Measurements from ENCODE around the gene GCA. TPM values are rescaled to one million over a fixed set of nuclear protein-coding genes. Genes with fewer than 3 reads are reported as not detected.
A peak's percentile ranks its signal among the peaks of the same experiment; 100 is the strongest.

Gene GCA
- polyA plus RNA-seq, 1 donor: 37.7 TPM

- no CpG with 5 or more reads among the region's 5 CpGs for WGBS (ENCODE audit: insufficient coverage, low lambda C conversion rate)
- no peaks in the 10 kb centered on the region for H3K36me3 ChIP-seq (ENCODE audit: control insufficient read depth, insufficient read depth, low read length)
- H3K9me3 ChIP-seq (ENCODE audit: control insufficient read depth, low read depth, low read length): peaks cover 3% of the 10 kb centered on the region
- peaks cover 14% of the 10 kb centered on the region for H3K4me1 ChIP-seq (ENCODE audit: control insufficient read depth, insufficient read depth, low read length)
- DNase-seq: no peak
- no peak overlapping the region for H3K27ac ChIP-seq (ENCODE audit: low read length)
- H3K4me3 ChIP-seq (ENCODE audit: low read length): no peak overlapping the region
- no peaks in the 10 kb centered on the region for H3K27me3 ChIP-seq (ENCODE audit: control insufficient read depth, insufficient read depth, low read length)
Measured at GRCh38 chr2:162327134-162327769, 16.7 kb upstream of the GCA start.

- Histone ChIP-seq H3K4me1 (ENCODE audit: control insufficient read depth, insufficient read depth, low read length) (peaks cover 14% of the 10 kb centered on the region), H3K4me3 (ENCODE audit: low read length) (no peak overlapping the region), H3K27me3 (ENCODE audit: control insufficient read depth, insufficient read depth, low read length) (no peaks in the 10 kb centered on the region), H3K9me3 (ENCODE audit: control insufficient read depth, low read depth, low read length) (peaks cover 3% of the 10 kb centered on the region), H3K36me3 (ENCODE audit: control insufficient read depth, insufficient read depth, low read length) (no peaks in the 10 kb centered on the region), H3K27ac (ENCODE audit: low read length) (no peak overlapping the region)
- no CpG with 5 or more reads among the region's 15 CpGs for WGBS (ENCODE audit: insufficient coverage, low lambda C conversion rate)
- DNase-seq: no peak
Measured at GRCh38 chr2:162327806-162328205, 16.1 kb upstream of the GCA start.

- Histone ChIP-seq H3K27ac (ENCODE audit: low read length) (no peak overlapping the region), H3K9me3 (ENCODE audit: control insufficient read depth, low read depth, low read length) (peaks cover 3% of the 10 kb centered on the region), H3K36me3 (ENCODE audit: control insufficient read depth, insufficient read depth, low read length) (no peaks in the 10 kb centered on the region), H3K4me1 (ENCODE audit: control insufficient read depth, insufficient read depth, low read length) (peaks cover 14% of the 10 kb centered on the region), H3K27me3 (ENCODE audit: control insufficient read depth, insufficient read depth, low read length) (no peaks in the 10 kb centered on the region), H3K4me3 (ENCODE audit: low read length) (no peak overlapping the region)
- WGBS (ENCODE audit: insufficient coverage, low lambda C conversion rate): 80% methylated on average over 2 of the region's 12 CpGs
- no peak for DNase-seq
Measured at GRCh38 chr2:162328424-162329157, 15.3 kb upstream of the GCA start.

- WGBS (ENCODE audit: insufficient coverage, low lambda C conversion rate): no CpG with 5 or more reads among the region's 1 CpG
- H3K9me3 ChIP-seq (ENCODE audit: control insufficient read depth, low read depth, low read length): peaks cover 3% of the 10 kb centered on the region
- H3K27ac ChIP-seq (ENCODE audit: low read length): no peak overlapping the region
- no peak for DNase-seq
- no peaks in the 10 kb centered on the region for H3K27me3 ChIP-seq (ENCODE audit: control insufficient read depth, insufficient read depth, low read length)
- no peak overlapping the region for H3K4me3 ChIP-seq (ENCODE audit: low read length)
- peaks cover under 1% of the 10 kb centered on the region for H3K4me1 ChIP-seq (ENCODE audit: control insufficient read depth, insufficient read depth, low read length)
- no peaks in the 10 kb centered on the region for H3K36me3 ChIP-seq (ENCODE audit: control insufficient read depth, insufficient read depth, low read length)
Measured at GRCh38 chr2:162330881-162331280, 13.1 kb upstream of the GCA start.

GRCh38 chr2:162333968-162334367, 10.0 kb upstream of the GCA start:
- H3K4me3 ChIP-seq (ENCODE audit: low read length): no peak overlapping the region

GRCh38 chr2:162337868-162338267, 6.1 kb upstream of the GCA start:
- H3K27me3 ChIP-seq (ENCODE audit: control insufficient read depth, insufficient read depth, low read length): no peaks in the 10 kb centered on the region
- no peaks in the 10 kb centered on the region for H3K4me1 ChIP-seq (ENCODE audit: control insufficient read depth, insufficient read depth, low read length)
- no peak overlapping the region for H3K27ac ChIP-seq (ENCODE audit: low read length)
- WGBS (ENCODE audit: insufficient coverage, low lambda C conversion rate): 100% methylated on average over 1 of the region's 2 CpGs
- no peak for DNase-seq
- H3K9me3 ChIP-seq (ENCODE audit: control insufficient read depth, low read depth, low read length): no peaks in the 10 kb centered on the region
- H3K36me3 ChIP-seq (ENCODE audit: control insufficient read depth, insufficient read depth, low read length): no peaks in the 10 kb centered on the region
- H3K4me3 ChIP-seq (ENCODE audit: low read length): no peak overlapping the region

More at GRCh38 chr2:162333968-162334367, 10.0 kb upstream of the GCA start:
- no CpG with 5 or more reads among the region's 3 CpGs for WGBS (ENCODE audit: insufficient coverage, low lambda C conversion rate)
- Histone ChIP-seq H3K27ac (ENCODE audit: low read length) (no peak overlapping the region), H3K9me3 (ENCODE audit: control insufficient read depth, low read depth, low read length) (no peaks in the 10 kb centered on the region), H3K36me3 (ENCODE audit: control insufficient read depth, insufficient read depth, low read length) (no peaks in the 10 kb centered on the region), H3K4me1 (ENCODE audit: control insufficient read depth, insufficient read depth, low read length) (no peaks in the 10 kb centered on the region), H3K27me3 (ENCODE audit: control insufficient read depth, insufficient read depth, low read length) (no peaks in the 10 kb centered on the region)
- DNase-seq: peak; percentile 9 to 43

GRCh38 chr2:162340822-162341221, 3.1 kb upstream of the GCA start:
- H3K4me3 ChIP-seq (ENCODE audit: low read length): no peak overlapping the region
- H3K36me3 ChIP-seq (ENCODE audit: control insufficient read depth, insufficient read depth, low read length): no peaks in the 10 kb centered on the region
- no peak for DNase-seq
- H3K9me3 ChIP-seq (ENCODE audit: control insufficient read depth, low read depth, low read length): no peaks in the 10 kb centered on the region
- H3K27me3 ChIP-seq (ENCODE audit: control insufficient read depth, insufficient read depth, low read length): no peaks in the 10 kb centered on the region
- H3K4me1 ChIP-seq (ENCODE audit: control insufficient read depth, insufficient read depth, low read length): peaks cover 4% of the 10 kb centered on the region
- H3K27ac ChIP-seq (ENCODE audit: low read length): no peak overlapping the region

- Histone ChIP-seq H3K9me3 (ENCODE audit: control insufficient read depth, low read depth, low read length) (no peaks in the 10 kb centered on the region), H3K27ac (ENCODE audit: low read length) (no peak overlapping the region), H3K27me3 (ENCODE audit: control insufficient read depth, insufficient read depth, low read length) (no peaks in the 10 kb centered on the region), H3K4me1 (ENCODE audit: control insufficient read depth, insufficient read depth, low read length) (peaks cover 4% of the 10 kb centered on the region), H3K4me3 (ENCODE audit: low read length) (no peak overlapping the region), H3K36me3 (ENCODE audit: control insufficient read depth, insufficient read depth, low read length) (no peaks in the 10 kb centered on the region)
- no CpG with 5 or more reads among the region's 3 CpGs for WGBS (ENCODE audit: insufficient coverage, low lambda C conversion rate)
- no peak for DNase-seq
Measured at GRCh38 chr2:162342321-162342720, 1.6 kb upstream of the GCA start.

GRCh38 chr2:162342841-162343240, 1.1 kb upstream of the GCA start:
- no peak overlapping the region for H3K4me3 ChIP-seq (ENCODE audit: low read length)
- no peaks in the 10 kb centered on the region for H3K27me3 ChIP-seq (ENCODE audit: control insufficient read depth, insufficient read depth, low read length)
- H3K36me3 ChIP-seq (ENCODE audit: control insufficient read depth, insufficient read depth, low read length): no peaks in the 10 kb centered on the region
- WGBS (ENCODE audit: insufficient coverage, low lambda C conversion rate): 83% methylated on average over 2 of the region's 2 CpGs
- no peak overlapping the region for H3K27ac ChIP-seq (ENCODE audit: low read length)
- peaks cover 4% of the 10 kb centered on the region for H3K4me1 ChIP-seq (ENCODE audit: control insufficient read depth, insufficient read depth, low read length)
- H3K9me3 ChIP-seq (ENCODE audit: control insufficient read depth, low read depth, low read length): no peaks in the 10 kb centered on the region
- no peak for DNase-seq

GRCh38 chr2:162343492-162343823, 474 bp upstream of the GCA start:
- WGBS (ENCODE audit: insufficient coverage, low lambda C conversion rate): no CpG with 5 or more reads among the region's 4 CpGs

GRCh38 chr2:162344617-162344950, 652 bp downstream of the GCA start:
- H3K9me3 ChIP-seq (ENCODE audit: control insufficient read depth, low read depth, low read length): no peaks in the 10 kb centered on the region
- H3K27ac ChIP-seq (ENCODE audit: low read length): peak overlapping the region; percentile 91
- no peaks in the 10 kb centered on the region for H3K36me3 ChIP-seq (ENCODE audit: control insufficient read depth, insufficient read depth, low read length)
- no peaks in the 10 kb centered on the region for H3K27me3 ChIP-seq (ENCODE audit: control insufficient read depth, insufficient read depth, low read length)
- peaks cover 4% of the 10 kb centered on the region for H3K4me1 ChIP-seq (ENCODE audit: control insufficient read depth, insufficient read depth, low read length)
- WGBS (ENCODE audit: insufficient coverage, low lambda C conversion rate): 0% methylated on average over 1 of the region's 8 CpGs
- no peak for DNase-seq
- H3K4me3 ChIP-seq (ENCODE audit: low read length): peak overlapping the region; percentile 86

More at GRCh38 chr2:162343492-162343823, 474 bp upstream of the GCA start:
- H3K27ac ChIP-seq (ENCODE audit: low read length): peak overlapping the region; percentile 20
- no peaks in the 10 kb centered on the region for H3K9me3 ChIP-seq (ENCODE audit: control insufficient read depth, low read depth, low read length)
- H3K4me3 ChIP-seq (ENCODE audit: low read length): peak overlapping the region; percentile 86
- no peaks in the 10 kb centered on the region for H3K27me3 ChIP-seq (ENCODE audit: control insufficient read depth, insufficient read depth, low read length)
- DNase-seq: no peak
- peaks cover 4% of the 10 kb centered on the region for H3K4me1 ChIP-seq (ENCODE audit: control insufficient read depth, insufficient read depth, low read length)
- no peaks in the 10 kb centered on the region for H3K36me3 ChIP-seq (ENCODE audit: control insufficient read depth, insufficient read depth, low read length)
